Spleen (tissue), 7 donors: ENCODE measurements around the gene ANKS1B.

Experiments used
- POLR2A ChIP-seq, 3 donors: fragments of 450-650 bp; IDR thresholded peaks; one replicate each; pipeline ENCODE4 v1.5.1; 2017; ENCODE audit warnings: antibody characterized with exemption in 3 of 3, mild to moderate bottlenecking in 1 of 3
- TF ChIP-seq, protein P1 (sequence below), 11 experiments: fragments of 200-600 bp in 7 of 11; fragments of 450-650 bp in 4 of 11; sonication (generic) in 4 of 11; IDR thresholded peaks in 8 of 11; conservative IDR thresholded peaks in 3 of 11; 1 replicate in 7 of 11; 2 replicates in 4 of 11; pipeline versions ENCODE4 v1.4.0 to v1.8.0; 2016 to 2021; ENCODE audit warnings: antibody characterized with exemption in 11 of 11, inconsistent platforms in 4 of 11, mild to moderate bottlenecking in 1 of 11
- donor health status: DM: no; HTN: no; CAD: no; lungs with moderate emphysema.
- donor health status: DM: no; HTN: no; CAD: no.
- donor health status: DM: no; HTN: no; CAD: no.

DNA sequence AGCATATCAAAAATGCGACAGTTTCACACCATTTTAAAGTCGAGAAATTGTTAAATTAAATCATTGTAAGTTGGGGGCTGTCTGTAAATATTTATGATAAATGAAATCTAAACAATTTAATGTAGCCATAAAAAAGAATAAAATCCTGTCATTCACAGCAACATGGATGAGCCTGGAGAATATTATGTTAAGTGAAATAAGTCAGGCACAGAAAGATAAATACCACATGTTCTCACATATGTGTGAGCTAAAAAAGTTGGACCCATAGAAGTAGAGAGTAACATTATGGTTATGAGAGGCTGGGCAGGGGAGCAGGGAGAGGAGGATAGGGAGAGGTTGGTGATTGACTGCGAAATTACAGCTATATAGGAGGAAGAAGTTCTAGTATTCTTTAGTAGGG lies 201.3 kb downstream of the ANKS1B start:
- TF ChIP-seq, protein P1, sequence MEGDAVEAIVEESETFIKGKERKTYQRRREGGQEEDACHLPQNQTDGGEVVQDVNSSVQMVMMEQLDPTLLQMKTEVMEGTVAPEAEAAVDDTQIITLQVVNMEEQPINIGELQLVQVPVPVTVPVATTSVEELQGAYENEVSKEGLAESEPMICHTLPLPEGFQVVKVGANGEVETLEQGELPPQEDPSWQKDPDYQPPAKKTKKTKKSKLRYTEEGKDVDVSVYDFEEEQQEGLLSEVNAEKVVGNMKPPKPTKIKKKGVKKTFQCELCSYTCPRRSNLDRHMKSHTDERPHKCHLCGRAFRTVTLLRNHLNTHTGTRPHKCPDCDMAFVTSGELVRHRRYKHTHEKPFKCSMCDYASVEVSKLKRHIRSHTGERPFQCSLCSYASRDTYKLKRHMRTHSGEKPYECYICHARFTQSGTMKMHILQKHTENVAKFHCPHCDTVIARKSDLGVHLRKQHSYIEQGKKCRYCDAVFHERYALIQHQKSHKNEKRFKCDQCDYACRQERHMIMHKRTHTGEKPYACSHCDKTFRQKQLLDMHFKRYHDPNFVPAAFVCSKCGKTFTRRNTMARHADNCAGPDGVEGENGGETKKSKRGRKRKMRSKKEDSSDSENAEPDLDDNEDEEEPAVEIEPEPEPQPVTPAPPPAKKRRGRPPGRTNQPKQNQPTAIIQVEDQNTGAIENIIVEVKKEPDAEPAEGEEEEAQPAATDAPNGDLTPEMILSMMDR (IDR thresholded peaks at IDR 0.05 in 8 of 11, conservative IDR thresholded peaks at IDR 0.05 in 3 of 11), result no peak
- TF ChIP-seq POLR2A (IDR thresholded peaks at IDR 0.05), result no peak
